22Rv1 (cell line): ENCODE measurements around the gene NLRC3.

Source experiments
- H3K27ac ChIP-seq: fragments of 450-650 bp; 2 replicates; pipeline ENCODE4 v1.5.1; 2017
- ZFX ChIP-seq: fragments of 450-650 bp; IDR thresholded peaks from 2 replicates; pipeline ENCODE4 v1.6.1; 2017; ENCODE audit warnings: antibody characterized with exemption, borderline replicate concordance
- TF ChIP-seq, protein P1 (sequence below): fragments of 450-650 bp; IDR thresholded peaks from 2 replicates; pipeline ENCODE4 v1.5.1; 2017; ENCODE audit warnings: mild to moderate bottlenecking

NLRC3 gene

DNA sequence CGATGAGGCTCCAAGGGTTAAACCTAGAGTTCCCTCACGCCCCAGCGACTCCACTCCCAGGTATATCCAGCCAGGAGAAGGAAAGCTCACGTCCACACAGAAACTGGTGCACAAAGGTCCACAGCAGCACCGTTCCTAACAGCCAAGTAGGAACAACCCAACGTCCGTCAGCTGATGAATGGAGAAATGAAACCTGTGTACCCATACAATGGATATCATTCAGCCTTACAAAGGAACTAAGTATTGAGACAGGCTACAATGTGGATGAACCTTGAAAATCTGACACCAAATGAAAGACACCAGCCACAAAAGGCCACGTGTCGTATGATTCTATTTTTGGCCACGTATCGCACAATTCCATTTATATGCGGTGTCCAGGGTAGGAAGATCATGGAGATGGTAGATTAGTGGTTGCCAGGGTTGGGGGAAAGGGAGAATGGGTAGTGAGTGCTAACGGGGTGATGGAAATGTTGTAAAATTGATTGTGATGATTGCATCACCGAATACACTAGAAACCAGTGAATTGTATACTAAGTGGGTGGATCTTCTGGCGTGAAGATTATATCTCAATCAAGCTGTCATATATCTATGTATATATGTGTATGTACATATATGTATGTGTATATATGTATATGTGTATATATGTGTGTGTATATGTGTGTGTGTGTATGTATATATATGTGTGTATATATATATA is 30.1 kb downstream of the NLRC3 start:
- H3K27ac ChIP-seq: no peak overlapping the region
- TF ChIP-seq, protein P1, sequence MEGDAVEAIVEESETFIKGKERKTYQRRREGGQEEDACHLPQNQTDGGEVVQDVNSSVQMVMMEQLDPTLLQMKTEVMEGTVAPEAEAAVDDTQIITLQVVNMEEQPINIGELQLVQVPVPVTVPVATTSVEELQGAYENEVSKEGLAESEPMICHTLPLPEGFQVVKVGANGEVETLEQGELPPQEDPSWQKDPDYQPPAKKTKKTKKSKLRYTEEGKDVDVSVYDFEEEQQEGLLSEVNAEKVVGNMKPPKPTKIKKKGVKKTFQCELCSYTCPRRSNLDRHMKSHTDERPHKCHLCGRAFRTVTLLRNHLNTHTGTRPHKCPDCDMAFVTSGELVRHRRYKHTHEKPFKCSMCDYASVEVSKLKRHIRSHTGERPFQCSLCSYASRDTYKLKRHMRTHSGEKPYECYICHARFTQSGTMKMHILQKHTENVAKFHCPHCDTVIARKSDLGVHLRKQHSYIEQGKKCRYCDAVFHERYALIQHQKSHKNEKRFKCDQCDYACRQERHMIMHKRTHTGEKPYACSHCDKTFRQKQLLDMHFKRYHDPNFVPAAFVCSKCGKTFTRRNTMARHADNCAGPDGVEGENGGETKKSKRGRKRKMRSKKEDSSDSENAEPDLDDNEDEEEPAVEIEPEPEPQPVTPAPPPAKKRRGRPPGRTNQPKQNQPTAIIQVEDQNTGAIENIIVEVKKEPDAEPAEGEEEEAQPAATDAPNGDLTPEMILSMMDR: no peak
- TF ChIP-seq ZFX: no peak

DNA sequence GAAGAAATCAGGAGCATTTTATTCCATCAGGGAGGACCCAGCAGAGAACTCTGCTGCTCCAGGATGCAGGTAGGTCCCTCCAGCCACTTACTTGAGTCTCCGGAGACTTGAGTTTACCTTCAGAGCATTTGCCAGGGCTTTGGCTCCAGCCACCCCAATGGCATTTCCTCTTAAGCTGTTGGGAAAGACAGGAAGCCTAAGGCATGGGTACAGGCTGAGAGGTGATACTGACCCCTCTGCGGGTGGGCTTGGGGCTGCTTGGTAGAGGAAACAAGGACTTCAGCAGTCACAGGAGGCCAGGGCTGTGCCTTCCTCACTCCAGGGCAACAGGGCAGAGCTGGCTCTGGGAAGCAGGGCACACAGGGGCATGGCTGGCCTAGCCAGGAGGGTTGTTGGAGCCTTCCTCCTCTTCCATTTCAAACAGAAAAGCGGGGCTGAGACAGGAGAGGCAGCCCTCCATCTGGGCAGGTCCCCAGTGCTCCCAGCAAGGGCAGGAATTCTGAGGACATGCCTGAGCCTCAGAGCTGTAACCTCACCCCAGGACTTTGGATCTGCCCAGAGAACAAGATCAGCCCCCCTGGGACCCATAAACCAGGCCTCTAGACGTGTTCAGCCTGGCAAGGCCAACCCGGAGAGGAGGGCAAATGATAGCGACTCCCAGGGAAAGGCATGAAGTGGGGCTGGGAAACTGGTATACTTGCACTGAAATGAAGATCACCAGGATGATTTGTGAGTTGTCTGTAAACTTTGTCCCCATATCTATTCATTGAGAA is 34.4 kb downstream of the NLRC3 start:
- no peak overlapping the region for H3K27ac ChIP-seq
- TF ChIP-seq, protein P1: no peak
- no peak for TF ChIP-seq ZFX

DNA sequence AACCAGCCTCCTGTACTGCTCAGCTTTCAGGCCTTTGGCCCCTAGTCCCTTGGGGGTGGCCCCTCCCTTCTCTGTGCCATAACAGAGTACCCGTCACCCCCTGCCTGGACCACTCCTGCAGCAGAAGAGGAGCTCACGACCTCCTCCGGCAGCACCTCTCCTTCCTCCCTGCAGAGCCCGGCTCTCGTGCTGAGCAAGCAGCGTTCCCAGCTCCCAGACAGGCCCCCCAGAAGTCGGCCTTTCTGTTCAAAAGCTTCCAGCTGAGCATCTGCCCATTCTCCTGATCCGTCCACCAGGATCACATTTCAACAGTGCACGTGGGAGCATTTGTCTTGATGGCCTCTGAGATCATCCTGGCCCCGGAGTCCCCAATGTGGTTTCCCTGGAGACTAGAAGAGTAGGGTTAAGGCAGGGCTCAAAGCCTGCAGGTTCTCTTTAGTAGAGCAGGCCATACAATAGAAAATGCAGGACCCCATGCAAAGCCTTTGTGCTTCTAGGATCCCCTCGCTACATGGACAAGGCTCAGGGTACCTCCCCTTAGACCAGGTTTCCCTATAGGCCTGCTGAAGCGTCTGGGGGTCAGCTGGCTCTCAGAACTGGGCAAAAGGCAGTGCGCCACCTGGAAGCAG is 35.6 kb downstream of the NLRC3 start:
- TF ChIP-seq, protein P1: no peak
- TF ChIP-seq ZFX: no peak
- H3K27ac ChIP-seq: no peak overlapping the region

DNA sequence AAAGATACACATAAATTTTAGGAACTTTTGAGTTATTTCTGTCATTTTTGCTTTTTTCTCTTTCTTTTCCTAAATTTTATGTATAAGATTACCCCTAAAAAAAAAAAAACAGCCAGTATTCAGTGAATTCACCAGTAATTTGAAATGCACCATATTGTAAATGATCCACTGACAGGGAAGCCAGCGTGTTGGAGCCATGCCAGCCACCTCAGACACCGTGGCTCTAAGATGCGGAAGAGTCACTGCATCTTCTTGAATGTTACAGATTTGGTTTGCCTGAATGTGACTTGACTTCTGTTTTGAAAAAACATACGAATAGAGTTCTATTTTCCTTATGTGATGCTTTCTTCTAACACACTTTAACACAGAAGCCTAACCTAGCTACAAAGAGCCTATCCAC is 39.0 kb downstream of the NLRC3 start:
- no peak overlapping the region for H3K27ac ChIP-seq
- no peak for TF ChIP-seq ZFX
- TF ChIP-seq, protein P1: no peak

DNA sequence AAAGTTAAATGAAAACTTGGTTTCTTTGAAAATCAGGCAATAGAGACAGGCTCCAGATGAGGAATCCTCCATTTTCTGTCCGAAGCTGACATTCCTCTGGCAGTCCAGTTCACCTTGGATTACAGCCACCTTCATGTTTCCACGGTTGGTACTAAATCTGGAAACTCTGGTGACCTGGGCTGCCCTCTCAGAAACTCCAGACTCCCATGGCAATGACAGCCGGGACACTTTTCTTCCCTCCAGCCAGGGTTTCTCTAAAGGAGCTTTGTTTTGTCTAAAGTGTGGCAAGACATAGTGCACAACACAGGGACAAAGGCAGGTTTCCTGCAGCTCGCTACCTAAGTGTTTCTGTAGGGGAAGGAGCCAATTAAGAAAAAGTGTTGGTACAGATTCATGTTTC is 40.4 kb downstream of the NLRC3 start:
- no peak overlapping the region for H3K27ac ChIP-seq
- TF ChIP-seq, protein P1: no peak
- TF ChIP-seq ZFX: no peak

DNA sequence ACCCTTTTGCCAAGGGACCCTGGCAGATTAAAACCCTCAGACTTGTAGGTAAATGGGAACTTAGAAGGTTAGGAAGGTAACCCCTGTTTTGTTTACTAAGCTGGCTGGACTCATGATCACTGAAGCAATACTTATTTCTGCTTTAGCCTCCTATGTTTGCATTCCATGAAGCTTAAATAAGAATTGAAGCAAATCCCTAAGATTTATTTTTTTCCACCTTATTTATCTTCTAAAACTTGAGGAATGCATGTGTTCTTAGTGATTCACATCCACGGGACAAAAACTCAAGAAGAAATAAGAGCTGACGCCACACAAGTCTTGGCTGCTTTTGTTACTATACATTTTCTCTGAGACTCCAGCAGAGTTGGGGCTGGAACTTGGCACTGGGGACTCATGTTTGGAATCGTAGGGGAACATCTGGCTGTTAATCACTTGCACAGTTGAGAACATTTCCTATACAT is 40.9 kb downstream of the NLRC3 start:
- TF ChIP-seq, protein P1: no peak
- no peak for TF ChIP-seq ZFX
- no peak overlapping the region for H3K27ac ChIP-seq

DNA sequence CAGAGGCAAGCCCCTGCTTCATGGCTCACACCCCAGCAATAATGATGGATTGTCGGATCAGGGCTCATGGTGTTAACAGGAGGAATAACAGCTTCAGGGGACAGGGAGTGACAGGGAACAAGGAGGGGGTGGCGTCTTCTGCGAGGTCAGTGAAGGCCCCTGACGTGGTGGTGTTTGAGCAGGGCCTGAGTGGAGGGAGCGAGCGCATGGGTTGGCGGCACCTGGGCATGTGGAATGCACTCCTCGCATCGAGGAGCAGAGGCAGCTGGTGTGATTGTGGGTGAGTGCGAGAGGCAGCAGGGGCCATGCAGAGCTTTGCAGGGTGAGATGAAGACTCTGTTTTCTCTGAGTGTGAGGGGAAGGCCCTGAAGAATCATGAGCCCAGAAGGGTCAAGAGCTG is 43.1 kb downstream of the NLRC3 start:
- H3K27ac ChIP-seq: no peak overlapping the region
- TF ChIP-seq ZFX: no peak
- TF ChIP-seq, protein P1: no peak
